ENCODE measurements around the gene RETSAT.

- TF ChIP-seq, protein P1, sequence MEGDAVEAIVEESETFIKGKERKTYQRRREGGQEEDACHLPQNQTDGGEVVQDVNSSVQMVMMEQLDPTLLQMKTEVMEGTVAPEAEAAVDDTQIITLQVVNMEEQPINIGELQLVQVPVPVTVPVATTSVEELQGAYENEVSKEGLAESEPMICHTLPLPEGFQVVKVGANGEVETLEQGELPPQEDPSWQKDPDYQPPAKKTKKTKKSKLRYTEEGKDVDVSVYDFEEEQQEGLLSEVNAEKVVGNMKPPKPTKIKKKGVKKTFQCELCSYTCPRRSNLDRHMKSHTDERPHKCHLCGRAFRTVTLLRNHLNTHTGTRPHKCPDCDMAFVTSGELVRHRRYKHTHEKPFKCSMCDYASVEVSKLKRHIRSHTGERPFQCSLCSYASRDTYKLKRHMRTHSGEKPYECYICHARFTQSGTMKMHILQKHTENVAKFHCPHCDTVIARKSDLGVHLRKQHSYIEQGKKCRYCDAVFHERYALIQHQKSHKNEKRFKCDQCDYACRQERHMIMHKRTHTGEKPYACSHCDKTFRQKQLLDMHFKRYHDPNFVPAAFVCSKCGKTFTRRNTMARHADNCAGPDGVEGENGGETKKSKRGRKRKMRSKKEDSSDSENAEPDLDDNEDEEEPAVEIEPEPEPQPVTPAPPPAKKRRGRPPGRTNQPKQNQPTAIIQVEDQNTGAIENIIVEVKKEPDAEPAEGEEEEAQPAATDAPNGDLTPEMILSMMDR (conservative IDR thresholded peaks at IDR 0.05; ENCODE audit: low read depth, low read length): no peak
- TF ChIP-seq EZH2 (IDR thresholded peaks at IDR 0.05; ENCODE audit: borderline replicate concordance, low read depth, low read length, poor library complexity, severe bottlenecking): no peak
These were observed 47.5 kb upstream of the RETSAT start for GRCh38 chr2:85401844-85402243.

Data from A673 (cell line).